ENCODE results near the gene SARS1. TPM values are rescaled to one million over a fixed set of nuclear protein-coding genes. Genes with fewer than 3 reads are reported as not detected.

SARS1 gene
- total RNA-seq, 1 donor from 2014 or later, result 135 TPM

GRCh38 chr1:109268431-109269211 lies 54.9 kb downstream of the SARS1 start:
- H3K9me3 Mint-ChIP-seq (ENCODE audit: low read depth), result no peaks in the 10 kb centered on the region
- H3K4me1 Mint-ChIP-seq (ENCODE audit: low read depth), result no peaks in the 10 kb centered on the region
- no peaks in the 10 kb centered on the region for H3K27me3 Mint-ChIP-seq
- no peak overlapping the region for H3K4me3 Mint-ChIP-seq (ENCODE audit: low read depth)
- DNase-seq (ENCODE audit: low spot score, unreplicated experiment), result no peak
- H3K36me3 Mint-ChIP-seq (ENCODE audit: insufficient read depth), result peaks cover 14% of the 10 kb centered on the region
- peak overlapping the region; percentile 49 for H3K27ac Mint-ChIP-seq
- no peak for TF ChIP-seq CTCF (IDR thresholded peaks at IDR 0.05; ENCODE audit: unreplicated experiment)

GRCh38 chr1:109269212-109269980 lies 55.7 kb downstream of the SARS1 start:
- no peak for TF ChIP-seq CTCF (IDR thresholded peaks at IDR 0.05; ENCODE audit: unreplicated experiment)
- H3K27ac Mint-ChIP-seq, result no peak overlapping the region
- H3K27me3 Mint-ChIP-seq, result no peaks in the 10 kb centered on the region
- no peaks in the 10 kb centered on the region for H3K9me3 Mint-ChIP-seq (ENCODE audit: low read depth)
- no peak for DNase-seq (ENCODE audit: low spot score, unreplicated experiment)
- no peak overlapping the region for H3K4me3 Mint-ChIP-seq (ENCODE audit: low read depth)
- peaks cover 7% of the 10 kb centered on the region for H3K4me1 Mint-ChIP-seq (ENCODE audit: low read depth)
- peaks cover 14% of the 10 kb centered on the region for H3K36me3 Mint-ChIP-seq (ENCODE audit: insufficient read depth)

GRCh38 chr1:109269981-109270622 lies 56.4 kb downstream of the SARS1 start:
- no peak for TF ChIP-seq CTCF (IDR thresholded peaks at IDR 0.05; ENCODE audit: unreplicated experiment)
- H3K4me1 Mint-ChIP-seq (ENCODE audit: low read depth), result peaks cover 13% of the 10 kb centered on the region
- no peaks in the 10 kb centered on the region for H3K27me3 Mint-ChIP-seq
- peaks cover 14% of the 10 kb centered on the region for H3K36me3 Mint-ChIP-seq (ENCODE audit: insufficient read depth)
- H3K9me3 Mint-ChIP-seq (ENCODE audit: low read depth), result no peaks in the 10 kb centered on the region
- H3K4me3 Mint-ChIP-seq (ENCODE audit: low read depth), result no peak overlapping the region
- no peak overlapping the region for H3K27ac Mint-ChIP-seq
- no peak for DNase-seq (ENCODE audit: low spot score, unreplicated experiment)

- no peaks in the 10 kb centered on the region for H3K9me3 Mint-ChIP-seq (ENCODE audit: low read depth)
Measured at GRCh38 chr1:109270623-109271317, 57.1 kb downstream of the SARS1 start.

More at GRCh38 chr1:109270623-109271317, 57.1 kb downstream of the SARS1 start:
- Mint-ChIP-seq H3K4me3 (ENCODE audit: low read depth) (no peak overlapping the region), H3K36me3 (ENCODE audit: insufficient read depth) (peaks cover 14% of the 10 kb centered on the region), H3K27ac (no peak overlapping the region), H3K4me1 (ENCODE audit: low read depth) (peaks cover 20% of the 10 kb centered on the region), H3K27me3 (no peaks in the 10 kb centered on the region)
- no peak for DNase-seq (ENCODE audit: low spot score, unreplicated experiment)
- TF ChIP-seq CTCF (IDR thresholded peaks at IDR 0.05; ENCODE audit: unreplicated experiment), result no peak
